Fibroblast of lung (primary cell): Measurements from ENCODE around the gene PTGES2. TPM values are rescaled to one million over a fixed set of nuclear protein-coding genes. Genes with fewer than 3 reads are reported as not detected.
A peak's percentile ranks its signal among the peaks of the same experiment; 100 is the strongest.

Experiments
- DNase-seq, 2 donors: peaks; one replicate each; pipeline versions ENCODE4 v3.0.0 to v3.0.0-alpha.2; 2010; ENCODE audit warnings: low read depth in 2 of 2
- H2AFZ ChIP-seq: 2 replicates; pipeline ENCODE4 v1.5.1; 2012; ENCODE audit warnings: low read length, control low read depth, inconsistent platforms
- H3K27ac ChIP-seq: 2 replicates; pipeline ENCODE4 v1.5.1; 2011; ENCODE audit warnings: low read length, control low read depth; ENCODE audit not compliant: insufficient read depth
- H3K27me3 ChIP-seq: 2 replicates; pipeline ENCODE4 v1.5.1; 2011; ENCODE audit warnings: mild to moderate bottlenecking, low read length; ENCODE audit not compliant: control insufficient read depth, insufficient read depth
- H3K36me3 ChIP-seq: 2 replicates; pipeline ENCODE4 v1.5.1; 2011; ENCODE audit warnings: low read length; ENCODE audit not compliant: control insufficient read depth, insufficient read depth
- H3K4me1 ChIP-seq: 2 replicates; pipeline ENCODE4 v1.5.1; 2011; ENCODE audit warnings: low read length; ENCODE audit not compliant: control insufficient read depth, insufficient read depth; ENCODE audit errors: extremely low read depth
- H3K4me2 ChIP-seq: 2 replicates; pipeline ENCODE4 v1.5.1; 2011; ENCODE audit warnings: low read length, control low read depth; ENCODE audit not compliant: insufficient read depth; ENCODE audit errors: extremely low read depth
- H3K4me3 ChIP-seq, 4 experiments: fragments of 200-600 bp in 1 of 4; sonication (generic) in 1 of 4; replicated peaks in 1 of 4; 2 replicates each; pipeline ENCODE4 v1.5.1; 2011 to 2016; ENCODE audit warnings: low read length in 4 of 4, low read depth in 3 of 4, mild to moderate bottlenecking in 3 of 4, control low read depth in 2 of 4, inconsistent platforms in 1 of 4, mixed read lengths in 1 of 4; ENCODE audit not compliant: insufficient read depth in 1 of 4; ENCODE audit errors: control extremely low read depth in 1 of 4
- H3K79me2 ChIP-seq: 2 replicates; pipeline ENCODE4 v1.5.1; 2012; ENCODE audit warnings: mild to moderate bottlenecking, low read length, inconsistent platforms; ENCODE audit not compliant: control insufficient read depth, insufficient read depth
- H3K9ac ChIP-seq: 2 replicates; pipeline ENCODE4 v1.5.1; 2011; ENCODE audit warnings: mild to moderate bottlenecking, low read length, control low read depth; ENCODE audit not compliant: insufficient read depth
- H3K9me3 ChIP-seq: 2 replicates; pipeline ENCODE4 v1.5.1; 2012; ENCODE audit warnings: low read depth, low read length; ENCODE audit not compliant: control insufficient read depth, insufficient read depth
- H4K20me1 ChIP-seq: 2 replicates; pipeline ENCODE4 v1.5.1; 2011; ENCODE audit warnings: low read length; ENCODE audit not compliant: control insufficient read depth, insufficient read depth; ENCODE audit errors: extremely low read depth
- EZH2 ChIP-seq: IDR thresholded peaks from 2 replicates; pipeline ENCODE4 v1.5.1; 2012; ENCODE audit warnings: low read length, control low read depth, mild to moderate bottlenecking; ENCODE audit errors: missing control alignments
- polyA plus RNA-seq, 2 donors: library from polyadenylated mRNA; depleted of rRNA in 1 of 2; stranded (reverse) in 1 of 2; unstranded in 1 of 2; fragments of >200 nt; gene quantifications; 2 replicates each; pipeline ENCODE4 v1.2.1, GENCODE V29; 2011 to 2012; ENCODE audit warnings: missing spikeins in 1 of 2
- total RNA-seq: library from RNA; depleted of rRNA; stranded (reverse); fragments of >200 nt; gene quantifications from 2 replicates; pipeline ENCODE4 v1.2.1, GENCODE V29; 2014
- TF ChIP-seq, protein P1 (sequence below), 2 donors: IDR thresholded peaks in 1 of 2; conservative IDR thresholded peaks in 1 of 2; 1 replicate in 1 of 2; 2 replicates in 1 of 2; pipeline ENCODE4 v1.5.1; 2011 to 2012; ENCODE audit warnings: low read length in 2 of 2, control low read depth in 1 of 2, inconsistent platforms in 1 of 2, low read depth in 1 of 2, mild to moderate bottlenecking in 1 of 2

PTGES2 gene
- total and polyA plus RNA-seq, 2 donors (not counting 1 experiment from before 2014, with no cell fraction given) = 44.8 to 57.6 TPM

DNA sequence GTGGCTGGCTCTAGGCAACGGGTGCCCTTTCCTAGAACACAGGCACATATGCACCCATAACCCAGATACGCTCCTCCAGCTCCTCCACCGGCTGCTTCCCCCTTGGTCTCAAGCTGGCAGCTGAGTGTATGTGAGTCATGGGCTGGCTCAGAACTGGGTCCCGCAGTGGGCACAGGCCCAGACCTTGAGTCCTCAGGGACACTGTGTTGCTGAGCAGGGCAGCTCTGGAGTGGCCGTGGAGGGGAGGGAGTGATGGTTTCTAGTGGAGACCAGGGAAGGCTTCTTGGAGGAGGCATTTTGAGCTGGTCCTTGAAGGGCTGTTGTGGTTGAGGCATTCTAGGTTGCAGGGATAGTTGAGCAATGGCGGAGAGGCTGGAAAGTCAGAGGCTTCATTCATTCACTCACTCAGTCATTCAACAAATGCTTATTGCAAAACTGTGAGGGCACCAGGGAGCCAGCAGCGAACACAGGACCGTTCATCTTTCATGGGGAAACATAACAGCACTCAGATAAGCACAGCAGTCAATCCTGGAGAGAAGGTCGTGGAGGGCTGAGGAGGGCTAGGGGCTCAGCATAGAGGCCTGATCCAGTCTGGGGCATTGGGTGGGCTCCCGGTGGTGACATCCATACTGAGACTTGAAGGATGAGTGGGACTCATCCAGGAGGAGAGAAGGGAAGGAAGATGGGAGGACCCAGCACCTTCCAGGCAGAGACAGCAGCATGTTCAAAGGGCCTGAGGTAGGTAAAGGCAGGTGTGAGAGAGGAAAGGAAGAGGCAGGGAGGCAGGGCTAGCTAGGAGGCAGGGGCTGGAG lies 34.9 kb upstream of the PTGES2 start:
- peaks cover 11% of the 10 kb centered on the region for H3K36me3 ChIP-seq
- H4K20me1 ChIP-seq = no peaks in the 10 kb centered on the region
- no peaks in the 10 kb centered on the region for H3K27me3 ChIP-seq
- H3K4me1 ChIP-seq = no peaks in the 10 kb centered on the region
- no peaks in the 10 kb centered on the region for H3K9me3 ChIP-seq
- H3K27ac ChIP-seq = no peak overlapping the region
- no peak for TF ChIP-seq EZH2
- TF ChIP-seq, protein P1, sequence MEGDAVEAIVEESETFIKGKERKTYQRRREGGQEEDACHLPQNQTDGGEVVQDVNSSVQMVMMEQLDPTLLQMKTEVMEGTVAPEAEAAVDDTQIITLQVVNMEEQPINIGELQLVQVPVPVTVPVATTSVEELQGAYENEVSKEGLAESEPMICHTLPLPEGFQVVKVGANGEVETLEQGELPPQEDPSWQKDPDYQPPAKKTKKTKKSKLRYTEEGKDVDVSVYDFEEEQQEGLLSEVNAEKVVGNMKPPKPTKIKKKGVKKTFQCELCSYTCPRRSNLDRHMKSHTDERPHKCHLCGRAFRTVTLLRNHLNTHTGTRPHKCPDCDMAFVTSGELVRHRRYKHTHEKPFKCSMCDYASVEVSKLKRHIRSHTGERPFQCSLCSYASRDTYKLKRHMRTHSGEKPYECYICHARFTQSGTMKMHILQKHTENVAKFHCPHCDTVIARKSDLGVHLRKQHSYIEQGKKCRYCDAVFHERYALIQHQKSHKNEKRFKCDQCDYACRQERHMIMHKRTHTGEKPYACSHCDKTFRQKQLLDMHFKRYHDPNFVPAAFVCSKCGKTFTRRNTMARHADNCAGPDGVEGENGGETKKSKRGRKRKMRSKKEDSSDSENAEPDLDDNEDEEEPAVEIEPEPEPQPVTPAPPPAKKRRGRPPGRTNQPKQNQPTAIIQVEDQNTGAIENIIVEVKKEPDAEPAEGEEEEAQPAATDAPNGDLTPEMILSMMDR (conservative IDR thresholded peaks at IDR 0.05 in 1 of 2, IDR thresholded peaks at IDR 0.05 in 1 of 2; ENCODE audit: low read depth in 1 of 2, low read length in 2 of 2) = no peak
- H3K9ac ChIP-seq = no peak overlapping the region
- H3K4me2 ChIP-seq = no peak overlapping the region
- H3K79me2 ChIP-seq = no peaks in the 10 kb centered on the region
- no peak overlapping the region for H3K4me3 ChIP-seq
- no peak overlapping the region for H2AFZ ChIP-seq
- DNase-seq = peak; percentile 17 to 23

DNA sequence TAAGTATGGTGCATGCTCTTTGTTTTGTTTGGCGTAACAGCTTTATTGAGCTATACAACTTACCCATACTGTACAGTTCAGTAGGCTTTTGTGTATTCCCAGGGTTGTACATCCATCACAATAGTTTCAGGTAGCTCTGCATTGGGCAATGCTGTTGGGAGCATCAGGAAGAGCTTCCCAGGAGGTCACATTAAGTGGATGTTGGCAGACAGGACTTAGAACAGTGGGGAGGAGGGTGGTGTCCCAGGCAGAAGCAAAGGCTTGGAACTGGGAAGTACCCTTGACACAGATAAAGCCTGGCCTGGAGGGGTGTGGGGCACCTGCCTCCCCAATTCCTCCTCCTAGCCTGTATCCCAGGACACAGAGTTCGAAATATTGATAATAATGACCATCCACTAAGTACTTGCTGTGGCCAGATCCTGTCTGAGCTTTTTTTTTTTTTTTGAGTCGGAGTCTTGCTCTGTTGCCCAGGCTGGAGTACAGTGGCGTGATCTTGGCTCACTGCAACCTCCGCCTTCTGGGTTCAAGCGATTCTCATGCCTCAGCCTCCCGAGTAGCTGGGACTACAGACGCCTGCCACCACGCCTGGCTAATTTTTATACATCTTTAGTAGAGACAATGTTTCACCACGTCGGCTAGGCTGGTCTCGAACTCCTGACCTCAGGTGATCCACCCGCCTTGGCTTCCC lies 33.8 kb upstream of the PTGES2 start:
- Histone ChIP-seq H3K36me3 (peaks cover 7% of the 10 kb centered on the region), H3K4me1 (no peaks in the 10 kb centered on the region), H3K9ac (no peak overlapping the region), H2AFZ (no peak overlapping the region), H3K9me3 (no peaks in the 10 kb centered on the region), H3K27me3 (no peaks in the 10 kb centered on the region), H3K79me2 (no peaks in the 10 kb centered on the region), H3K27ac (no peak overlapping the region), H3K4me2 (peak overlapping the region; percentile 86), H4K20me1 (no peaks in the 10 kb centered on the region), H3K4me3 (peak overlapping the region in 3 of 4 experiments; percentile 67 to 93 (median 80))
- no peak for DNase-seq
- TF ChIP-seq, protein P1 (conservative IDR thresholded peaks at IDR 0.05 in 1 of 2, IDR thresholded peaks at IDR 0.05 in 1 of 2; ENCODE audit: low read depth in 1 of 2, low read length in 2 of 2) = no peak
- TF ChIP-seq EZH2 = no peak

DNA sequence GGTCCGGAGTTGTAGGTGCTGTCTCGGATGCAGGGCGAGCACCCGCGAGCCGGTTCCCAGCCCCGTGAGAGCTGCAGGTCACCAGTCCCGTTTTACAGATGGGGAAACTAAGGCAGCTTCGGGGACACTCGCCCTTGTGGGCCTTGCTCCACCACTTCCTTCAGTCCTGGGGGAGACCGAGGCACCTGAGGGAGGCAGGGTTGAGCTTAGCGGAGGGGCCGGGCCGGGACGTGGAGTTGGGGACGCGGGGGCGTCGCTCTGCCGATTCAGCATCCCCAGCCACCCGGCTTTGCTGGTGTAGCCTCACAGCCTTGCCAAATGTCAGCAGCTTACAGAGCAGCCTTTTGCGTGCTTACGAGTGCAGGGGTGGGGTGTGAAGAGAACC lies 33.1 kb upstream of the PTGES2 start:
- peaks cover 6% of the 10 kb centered on the region for H3K36me3 ChIP-seq
- peak in 1 of 2 donors; percentile 29 for DNase-seq
- peak overlapping the region; percentile 67 to 93 (median 82) for H3K4me3 ChIP-seq
- peak overlapping the region; percentile 86 for H3K4me2 ChIP-seq
- H3K4me1 ChIP-seq = no peaks in the 10 kb centered on the region
- no peaks in the 10 kb centered on the region for H4K20me1 ChIP-seq
- TF ChIP-seq EZH2 = no peak
- TF ChIP-seq, protein P1 (conservative IDR thresholded peaks at IDR 0.05 in 1 of 2, IDR thresholded peaks at IDR 0.05 in 1 of 2; ENCODE audit: low read depth in 1 of 2, low read length in 2 of 2) = no peak
- H3K9ac ChIP-seq = peak overlapping the region; percentile 73
- peak overlapping the region; percentile 81 for H2AFZ ChIP-seq
- H3K27me3 ChIP-seq = no peaks in the 10 kb centered on the region
- H3K27ac ChIP-seq = peak overlapping the region; percentile 57
- no peaks in the 10 kb centered on the region for H3K79me2 ChIP-seq
- H3K9me3 ChIP-seq = no peaks in the 10 kb centered on the region
